Adrenal gland (tissue), 12 donors: ENCODE data around the gene RTN4. TPM values are rescaled to one million over a fixed set of nuclear protein-coding genes. Genes with fewer than 3 reads are reported as not detected.

Experiments used
- DNase-seq, 7 donors: peaks; one replicate each; pipeline ENCODE4 v3.0.0-alpha.2; 2019 to 2020
- H3K27ac ChIP-seq, 5 donors: fragments of 200-600 bp; sonication (generic) in 4 of 5; 1 replicate in 3 of 5; 2 replicates in 2 of 5; pipeline versions ENCODE4 v1.5.1 to v1.8.0; 2016 to 2020; ENCODE audit warnings: mild to moderate bottlenecking in 1 of 5
- H3K27me3 ChIP-seq: fragments of 200-600 bp; 2 replicates; pipeline ENCODE4 v1.8.0; 2021
- H3K36me3 ChIP-seq, 2 donors: fragments of 200-600 bp; replicated peaks in 1 of 2; 1 replicate in 1 of 2; 2 replicates in 1 of 2; pipeline versions ENCODE4 v1.5.1 to v1.8.0; 2018 to 2022
- H3K4me1 ChIP-seq, 2 donors: fragments of 200-600 bp; replicated peaks in 1 of 2; 1 replicate in 1 of 2; 2 replicates in 1 of 2; pipeline versions ENCODE4 v1.5.1 to v1.8.0; 2018 to 2021
- H3K4me3 ChIP-seq, 4 donors: fragments of 200-600 bp; sonication (generic) in 3 of 4; one replicate each; pipeline ENCODE4 v1.5.1; 2016 to 2018
- H3K9me3 ChIP-seq, 3 donors: fragments of 200-600 bp; sonication (generic) in 1 of 3; replicated peaks in 1 of 3; 1 replicate in 2 of 3; 2 replicates in 1 of 3; pipeline versions ENCODE4 v1.5.1 to v1.8.0; 2016 to 2021
- POLR2A ChIP-seq, 2 donors: fragments of 450-650 bp; IDR thresholded peaks; one replicate each; pipeline ENCODE4 v1.6.1; 2017; ENCODE audit warnings: antibody characterized with exemption in 2 of 2, mild to moderate bottlenecking in 2 of 2, moderate library complexity in 1 of 2
- WGBS, 4 donors: extraction: QIAGEN DNeasy Blood & Tissue Kit in 2 of 4; methylation state at CpG; one replicate each; pipeline versions ENCODE4 v1.1.5 to v1.1.7; 2013 to 2017; 5-methylcytosine and 5-hydroxymethylcytosine counted together
- intact Hi-C, 2 donors: fragments of 100-400 bp; cut with DNase I; formaldehyde crosslinking; loops; one replicate each; pipeline versions ENCODE4 v1.14.1 to v1.15.0; 2022 to 2023
- polyA plus RNA-seq, 3 donors: library from polyadenylated mRNA; stranded (reverse); fragments of 200-250 nt in 2 of 3; fragments of 350-450 nt in 1 of 3; fragmentation: Illumina TruSeq in 1 of 3; extraction: RNeasy Lipid Tissue Mini Kit (QIAGEN cat#74804) in 1 of 3; gene quantifications; one replicate each; pipeline ENCODE4 v1.2.3, GENCODE V29; 2013 to 2014
- total RNA-seq, 9 donors: library from RNA; depleted of rRNA in 4 of 9; stranded (reverse); fragments of >200 nt in 4 of 9; fragments of 120-200 nt in 1 of 9; fragmentation: NEBNext Ultra II Directional in 1 of 9; extraction: Animal tissue kit (Norgen Biotek cat#: 25700) in 1 of 9; gene quantifications; one replicate each; pipeline versions ENCODE4 v1.1.0 to v1.2.4, GENCODE V29; 2013 to 2023
- TF ChIP-seq, protein P1 (sequence below), 6 experiments: fragments of 450-650 bp in 4 of 6; fragments of 200-600 bp in 2 of 6; sonication (generic) in 1 of 6; IDR thresholded peaks; 1 replicate in 5 of 6; 2 replicates in 1 of 6; pipeline versions ENCODE4 v1.5.1 to v1.8.0; 2016 to 2021; ENCODE audit warnings: antibody characterized with exemption in 6 of 6, mild to moderate bottlenecking in 2 of 6, moderate library complexity in 1 of 6
- donor health status: healthy with polysubstance abuse.
- donor health status: Bipolar disorder and iron deficiency.
- donor health status: DM: yes; HTN: yes; CAD: no.
- donor health status: DM: no; HTN: no; CAD: no.
- donor health status: DM: no; HTN: no; CAD: no.
- donor health status: DM: yes; HTN: yes; CAD: no.

The RTN4 gene
- total and polyA plus RNA-seq, 12 donors: 114 to 694 (median 444) TPM

DNA sequence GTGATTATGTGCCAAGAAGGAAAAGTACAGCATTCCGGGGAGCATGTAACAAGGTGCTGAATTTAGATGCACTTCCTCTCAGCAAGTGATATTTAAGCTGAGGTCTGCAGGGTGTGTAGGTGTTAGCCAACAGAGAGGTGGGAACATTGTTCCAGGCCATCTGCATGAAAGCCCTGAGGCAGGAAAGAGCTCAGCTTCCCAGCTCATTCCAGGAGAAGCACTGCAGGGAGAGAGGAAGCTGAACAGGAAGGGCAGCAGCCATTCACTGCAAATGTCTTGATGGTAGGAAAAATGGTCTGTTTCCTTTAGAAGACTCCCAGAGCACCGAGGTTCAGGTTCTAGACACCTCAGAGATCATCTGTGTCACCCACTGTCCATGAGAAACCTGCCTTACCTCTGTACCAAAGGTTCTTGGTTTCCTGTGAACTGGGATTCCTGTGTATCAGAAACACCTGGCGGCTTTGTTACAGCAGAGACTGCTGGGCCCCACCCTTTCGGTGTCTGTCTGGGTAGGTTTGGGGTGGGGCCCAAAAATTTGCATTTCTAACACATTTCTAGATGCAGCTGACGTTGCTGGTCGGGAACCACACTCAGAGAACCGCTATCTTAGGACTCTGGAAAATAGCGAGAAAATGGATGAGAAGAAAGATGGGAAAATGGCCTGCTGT is 84.0 kb downstream of the RTN4 start:
- intact Hi-C loops: no loop called here
- no peaks in the 10 kb centered on the region for H3K9me3 ChIP-seq
- H3K27ac ChIP-seq: no peak overlapping the region
- no peak overlapping the region for H3K4me3 ChIP-seq
- 86 to 91% (median 88%) methylated on average over 8 of the region's 8 CpGs for WGBS, 4 donors
- no peaks in the 10 kb centered on the region for H3K27me3 ChIP-seq
- peaks cover 0 to 6% of the 10 kb centered on the region in 2 donors for H3K4me1 ChIP-seq
- DNase-seq: no peak
- H3K36me3 ChIP-seq: peaks cover 0 to 24% of the 10 kb centered on the region in 2 donors
- TF ChIP-seq POLR2A (IDR thresholded peaks at IDR 0.05): no peak
- TF ChIP-seq, protein P1, sequence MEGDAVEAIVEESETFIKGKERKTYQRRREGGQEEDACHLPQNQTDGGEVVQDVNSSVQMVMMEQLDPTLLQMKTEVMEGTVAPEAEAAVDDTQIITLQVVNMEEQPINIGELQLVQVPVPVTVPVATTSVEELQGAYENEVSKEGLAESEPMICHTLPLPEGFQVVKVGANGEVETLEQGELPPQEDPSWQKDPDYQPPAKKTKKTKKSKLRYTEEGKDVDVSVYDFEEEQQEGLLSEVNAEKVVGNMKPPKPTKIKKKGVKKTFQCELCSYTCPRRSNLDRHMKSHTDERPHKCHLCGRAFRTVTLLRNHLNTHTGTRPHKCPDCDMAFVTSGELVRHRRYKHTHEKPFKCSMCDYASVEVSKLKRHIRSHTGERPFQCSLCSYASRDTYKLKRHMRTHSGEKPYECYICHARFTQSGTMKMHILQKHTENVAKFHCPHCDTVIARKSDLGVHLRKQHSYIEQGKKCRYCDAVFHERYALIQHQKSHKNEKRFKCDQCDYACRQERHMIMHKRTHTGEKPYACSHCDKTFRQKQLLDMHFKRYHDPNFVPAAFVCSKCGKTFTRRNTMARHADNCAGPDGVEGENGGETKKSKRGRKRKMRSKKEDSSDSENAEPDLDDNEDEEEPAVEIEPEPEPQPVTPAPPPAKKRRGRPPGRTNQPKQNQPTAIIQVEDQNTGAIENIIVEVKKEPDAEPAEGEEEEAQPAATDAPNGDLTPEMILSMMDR (IDR thresholded peaks at IDR 0.05): no peak

DNA sequence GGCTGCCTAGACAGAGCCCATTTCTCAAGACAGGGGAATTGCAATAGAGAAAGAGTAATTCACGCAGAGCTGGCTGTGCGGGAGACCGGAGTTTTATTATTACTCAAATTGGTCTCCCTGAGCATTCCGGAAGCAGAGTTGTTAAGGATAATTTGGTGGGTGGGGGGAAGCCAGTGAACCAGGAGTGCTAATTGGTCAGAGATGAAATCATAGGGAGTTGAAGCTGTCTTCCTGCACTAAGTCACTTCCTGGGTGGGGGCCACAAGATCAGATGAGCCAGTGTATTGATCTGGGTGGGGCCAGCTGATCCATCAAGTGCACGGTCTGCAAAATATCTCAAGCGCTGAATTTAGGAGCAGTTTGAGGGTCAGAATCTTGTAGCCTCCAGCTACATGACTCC is 84.8 kb downstream of the RTN4 start:
- H3K36me3 ChIP-seq: peaks cover 0 to 15% of the 10 kb centered on the region in 2 donors
- WGBS, 4 donors: 95 to 98% (median 96%) methylated on average over 6 of the region's 6 CpGs
- DNase-seq: no peak
- H3K4me3 ChIP-seq: no peak overlapping the region
- no peaks in the 10 kb centered on the region for H3K27me3 ChIP-seq
- intact Hi-C loops: no loop called here
- no peaks in the 10 kb centered on the region for H3K9me3 ChIP-seq
- no peak for TF ChIP-seq POLR2A (IDR thresholded peaks at IDR 0.05)
- TF ChIP-seq, protein P1 (IDR thresholded peaks at IDR 0.05): no peak
- H3K27ac ChIP-seq: peak overlapping the region in 1 of 5 donors; percentile 6
- H3K4me1 ChIP-seq: peaks cover 0 to 6% of the 10 kb centered on the region in 2 donors

DNA sequence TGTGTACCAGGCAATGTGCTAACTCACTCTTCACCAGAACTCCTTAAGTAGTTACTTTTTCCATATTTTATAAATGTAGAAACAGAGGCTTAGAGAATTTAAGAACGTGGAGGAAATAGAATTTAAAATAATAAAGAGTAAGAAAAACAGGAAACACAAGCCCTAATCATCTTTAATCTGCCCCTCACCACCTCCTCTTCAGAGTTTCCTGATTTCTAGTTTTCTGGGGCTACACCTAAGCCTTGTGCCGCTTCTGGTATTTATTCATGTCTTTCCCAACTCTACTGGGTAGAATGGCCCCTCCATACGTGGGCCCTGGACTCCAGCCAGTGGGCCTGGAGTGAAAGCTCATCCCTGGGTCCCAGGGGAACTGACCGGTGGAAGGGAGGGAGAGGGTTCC is 85.4 kb downstream of the RTN4 start:
- intact Hi-C loops: no loop called here
- DNase-seq: no peak
- Histone ChIP-seq H3K9me3 (no peaks in the 10 kb centered on the region), H3K4me3 (no peak overlapping the region), H3K27me3 (no peaks in the 10 kb centered on the region), H3K27ac (no peak overlapping the region), H3K36me3 (peaks cover 0 to 10% of the 10 kb centered on the region in 2 donors), H3K4me1 (peaks cover 0 to 6% of the 10 kb centered on the region in 2 donors)
- TF ChIP-seq, protein P1 (IDR thresholded peaks at IDR 0.05): no peak
- no peak for TF ChIP-seq POLR2A (IDR thresholded peaks at IDR 0.05)
- 61 to 78% (median 65%) methylated on average over 4 of the region's 4 CpGs for WGBS, 4 donors

DNA sequence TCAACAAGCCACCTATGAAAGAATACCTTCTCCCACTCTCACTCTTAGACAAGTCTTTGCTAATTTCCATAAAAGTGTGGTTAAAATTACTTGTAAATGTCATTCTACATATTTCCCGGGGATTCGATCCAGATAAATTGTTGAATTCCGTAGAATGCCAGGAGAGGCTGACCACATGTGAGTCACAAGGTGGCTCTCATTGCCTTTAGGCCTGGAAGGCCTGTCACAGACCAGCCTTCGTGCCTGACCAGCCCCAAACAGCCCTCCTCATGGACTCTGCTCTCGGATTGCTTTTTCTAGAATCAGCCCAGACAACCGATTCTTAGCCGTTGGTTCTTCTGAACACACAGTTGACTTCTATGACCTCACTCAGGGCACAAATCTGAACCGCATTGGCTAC is 86.0 kb downstream of the RTN4 start:
- Histone ChIP-seq H3K4me1 (peaks cover 0 to 6% of the 10 kb centered on the region in 2 donors), H3K36me3 (peaks cover 0 to 8% of the 10 kb centered on the region in 2 donors), H3K27me3 (no peaks in the 10 kb centered on the region), H3K9me3 (no peaks in the 10 kb centered on the region), H3K27ac (no peak overlapping the region), H3K4me3 (no peak overlapping the region)
- DNase-seq: no peak
- TF ChIP-seq, protein P1 (IDR thresholded peaks at IDR 0.05): no peak
- TF ChIP-seq POLR2A (IDR thresholded peaks at IDR 0.05): no peak
- intact Hi-C loops: no loop called here
- 90 to 94% (median 92%) methylated on average over 8 of the region's 8 CpGs for WGBS, 4 donors
